GM12891 (cell line): ENCODE data around the gene RIIAD1.

Experiments used
- DNase-seq: peaks from one replicate; pipeline ENCODE4 v3.0.0; 2011; ENCODE audit warnings: low spot score; ENCODE audit not compliant: insufficient read length
- FAIRE-seq: peaks from 2 replicates; lab custom pipeline; 2011; peaks lifted over from hg19 to GRCh38; lab: Jason Lieb, UNC
- PAX5 ChIP-seq: IDR thresholded peaks from 2 replicates; pipeline ENCODE4 v1.6.1; 2011; ENCODE audit warnings: low read length, moderate library complexity, mild to moderate bottlenecking; ENCODE audit not compliant: insufficient read depth, severe bottlenecking
- POLR2A ChIP-seq: IDR thresholded peaks from 2 replicates; pipeline ENCODE4 v1.6.1; 2011; ENCODE audit warnings: low read depth, low read length, control low read depth
- POLR2AphosphoS5 ChIP-seq: IDR thresholded peaks from 2 replicates; pipeline ENCODE4 v1.6.1; 2011; ENCODE audit warnings: low read depth, low read length, control low read depth
- POU2F2 ChIP-seq: IDR thresholded peaks from 2 replicates; pipeline ENCODE4 v1.6.1; 2011; ENCODE audit warnings: low read depth, mild to moderate bottlenecking, control low read depth, low read length, moderate library complexity
- SPI1 ChIP-seq: IDR thresholded peaks from 2 replicates; pipeline ENCODE4 v1.6.1; 2011; ENCODE audit warnings: low read depth, low read length, control low read depth
- TAF1 ChIP-seq: IDR thresholded peaks from 2 replicates; pipeline ENCODE4 v1.6.1; 2011; ENCODE audit warnings: low read depth, low read length, control low read depth

The RIIAD1 gene

DNA sequence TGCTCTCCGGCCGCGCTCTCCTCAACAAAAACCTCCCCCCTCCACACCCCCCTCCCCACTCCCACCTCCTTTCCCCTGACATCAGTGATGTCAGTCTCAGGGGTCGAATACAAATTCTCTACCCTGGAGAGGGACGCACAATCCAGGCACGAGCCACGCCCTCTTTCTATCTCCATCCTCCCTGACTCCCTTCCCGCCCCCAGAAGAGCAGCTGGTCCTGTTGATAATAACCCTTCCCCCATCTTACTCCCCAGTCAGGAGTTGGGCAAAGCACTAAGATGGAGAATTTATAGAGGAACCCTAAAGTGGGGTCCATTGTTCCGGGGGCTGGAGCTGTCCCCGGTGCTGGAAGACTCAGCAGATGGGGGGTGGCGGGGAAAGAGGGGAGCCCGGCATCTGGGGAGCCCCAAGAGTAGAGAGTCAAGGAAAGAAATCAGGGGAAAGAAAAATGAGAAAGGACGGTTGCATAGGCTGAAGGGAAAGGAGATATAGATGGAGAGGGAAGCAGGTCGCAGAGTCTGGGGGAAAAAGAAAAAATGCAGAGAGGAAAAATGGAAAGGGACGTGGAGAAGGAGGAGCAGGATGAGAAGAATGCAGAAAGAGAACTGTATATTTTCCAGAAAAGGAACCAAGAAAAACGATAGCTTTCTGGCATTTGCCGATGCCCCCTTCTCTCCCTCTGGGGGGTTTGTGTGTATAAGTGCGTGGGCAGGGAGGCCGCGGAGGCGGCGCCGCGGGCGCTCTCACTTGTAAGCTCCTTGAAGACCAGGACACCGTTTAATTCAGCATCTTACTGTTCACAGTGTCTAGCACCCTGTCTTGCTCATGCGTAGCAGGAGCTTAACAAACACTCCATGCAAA lies 4.3 kb upstream of the RIIAD1 start, which contains the start of gene CELF3:
TSS of gene CELF3 (minus strand) at position 33 of the 861 bp plus-strand sequence. CDS start 783 bp downstream, outside the sequence.
- FAIRE-seq (no peak), DNase-seq (no peak)

DNA sequence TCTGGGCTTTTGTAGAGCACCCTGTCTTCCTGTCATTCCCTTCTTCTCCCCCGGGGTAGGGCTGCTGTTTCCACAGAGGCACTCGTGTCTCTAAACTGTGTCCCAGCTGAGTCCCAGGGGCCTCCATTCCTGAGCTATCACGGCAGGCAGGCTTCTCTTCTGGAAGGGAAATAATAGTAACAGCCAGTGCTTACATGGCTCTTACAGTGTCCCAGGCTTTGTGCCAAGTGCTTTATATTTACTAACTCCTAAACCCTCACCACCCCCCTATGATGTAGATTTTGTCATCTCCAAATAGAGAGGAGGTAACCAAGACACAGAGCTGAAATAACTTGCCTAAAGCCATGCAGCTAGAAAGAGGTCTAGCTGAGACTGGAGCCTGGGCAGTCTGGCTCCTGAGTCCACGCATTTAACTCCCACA lies 3.3 kb upstream of the RIIAD1 start:
- DNase-seq (no peak), FAIRE-seq (no peak)
- no peak for TF ChIP-seq POLR2A
- no peak for TF ChIP-seq PAX5
- TF ChIP-seq POU2F2, result no peak
- TF ChIP-seq POLR2AphosphoS5, result no peak
- TF ChIP-seq SPI1, result no peak
- TF ChIP-seq TAF1, result no peak

More for the DNA sequence above, 4.3 kb upstream of the RIIAD1 start, which contains the start of gene CELF3:
- TF ChIP-seq POLR2A (no peak), SPI1 (no peak), TAF1 (no peak), POU2F2 (no peak)

DNA sequence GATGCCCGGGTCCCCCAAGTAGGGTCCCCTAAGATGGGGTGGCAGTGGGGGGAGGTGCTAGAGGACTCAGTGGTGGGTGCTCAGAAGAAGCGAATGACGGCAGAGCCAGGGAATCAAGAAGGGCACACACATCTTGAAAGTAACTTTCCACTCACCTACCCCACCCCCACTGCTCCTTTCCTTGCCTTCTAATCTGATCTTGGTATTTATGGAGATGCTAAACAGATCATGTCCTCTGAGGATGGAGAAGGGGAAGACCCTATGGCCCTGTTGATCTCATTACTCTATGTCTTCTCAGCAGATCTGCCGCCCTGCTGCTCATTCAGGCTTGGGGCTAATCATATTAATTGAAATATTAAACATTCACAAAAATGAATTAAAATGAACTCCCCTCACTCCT lies 2.7 kb upstream of the RIIAD1 start:
- no peak for FAIRE-seq
- TF ChIP-seq TAF1, result no peak
- no peak for TF ChIP-seq POU2F2
- TF ChIP-seq PAX5, result no peak
- no peak for TF ChIP-seq SPI1
- TF ChIP-seq POLR2AphosphoS5, result no peak
- no peak for TF ChIP-seq POLR2A
- DNase-seq, result no peak

- no peak for FAIRE-seq
- no peak for DNase-seq
- TF ChIP-seq PAX5, result no peak
- no peak for TF ChIP-seq TAF1
- TF ChIP-seq POLR2A, result no peak
- no peak for TF ChIP-seq SPI1
- TF ChIP-seq POLR2AphosphoS5, result no peak
- no peak for TF ChIP-seq POU2F2
Observed at GRCh38 chr1:151720125-151720524, 1.2 kb upstream of the RIIAD1 start.

DNA sequence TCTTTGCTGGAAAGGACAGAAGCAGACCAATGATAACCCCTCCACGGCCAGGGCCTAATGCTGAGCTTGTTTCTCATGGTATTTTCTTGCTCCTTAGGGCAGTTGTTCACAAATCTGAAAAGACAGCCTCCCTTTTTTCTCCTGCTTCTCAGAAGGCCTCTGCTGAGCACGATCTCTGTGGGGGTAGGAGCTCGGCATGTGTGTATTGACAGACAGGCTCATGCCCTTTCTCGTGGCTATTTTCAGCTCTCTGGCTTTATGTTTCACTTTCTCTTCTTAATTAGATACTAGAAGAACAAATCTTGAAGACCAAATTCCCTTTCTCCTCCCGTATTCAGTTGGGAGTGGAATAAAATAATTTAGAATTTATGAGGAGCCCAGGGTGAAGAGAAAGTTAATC lies 768 bp upstream of the RIIAD1 start:
- TF ChIP-seq POLR2A (no peak), PAX5 (no peak), POLR2AphosphoS5 (no peak), POU2F2 (no peak)
- no peak for FAIRE-seq
- peak; percentile 62 for DNase-seq

DNA sequence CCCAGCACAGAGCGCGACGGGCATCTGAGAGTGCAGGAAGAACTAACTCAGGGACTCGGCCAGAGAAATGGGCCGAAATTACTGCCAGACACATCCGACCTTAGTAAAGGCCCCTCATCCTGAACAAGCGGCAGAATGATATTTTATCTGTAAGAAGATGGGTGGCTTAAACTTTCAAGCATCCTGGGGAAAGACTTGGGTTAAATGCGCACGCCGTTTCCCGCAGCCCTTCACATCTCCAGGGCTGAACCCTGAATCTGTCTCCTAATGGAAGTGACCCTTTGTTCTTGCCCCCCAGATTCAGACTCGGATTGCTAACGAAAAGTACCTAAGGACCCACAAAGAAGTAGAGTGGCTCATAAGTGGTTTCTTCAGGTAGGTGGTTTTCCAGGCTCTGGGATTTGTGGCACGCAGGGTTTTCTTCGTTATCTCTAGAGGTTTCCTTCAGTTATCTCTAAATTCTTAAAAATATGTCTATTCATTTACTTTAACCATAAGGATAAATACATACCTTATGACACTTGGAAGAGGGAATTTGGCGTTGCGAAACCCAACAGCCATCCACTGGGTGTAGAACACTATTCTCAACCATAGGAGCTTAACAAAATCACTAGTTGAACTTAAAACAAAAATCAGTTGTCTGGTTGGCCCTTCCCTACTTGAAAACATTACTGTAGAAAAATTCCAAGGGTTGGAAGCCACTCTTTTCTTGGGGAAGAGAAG lies 627 bp downstream of the RIIAD1 start:
- TF ChIP-seq POLR2AphosphoS5 (no peak), POLR2A (no peak), POU2F2 (no peak), TAF1 (no peak), SPI1 (no peak), PAX5 (no peak)
- no peak for DNase-seq
- peak; percentile 13 for FAIRE-seq

DNA sequence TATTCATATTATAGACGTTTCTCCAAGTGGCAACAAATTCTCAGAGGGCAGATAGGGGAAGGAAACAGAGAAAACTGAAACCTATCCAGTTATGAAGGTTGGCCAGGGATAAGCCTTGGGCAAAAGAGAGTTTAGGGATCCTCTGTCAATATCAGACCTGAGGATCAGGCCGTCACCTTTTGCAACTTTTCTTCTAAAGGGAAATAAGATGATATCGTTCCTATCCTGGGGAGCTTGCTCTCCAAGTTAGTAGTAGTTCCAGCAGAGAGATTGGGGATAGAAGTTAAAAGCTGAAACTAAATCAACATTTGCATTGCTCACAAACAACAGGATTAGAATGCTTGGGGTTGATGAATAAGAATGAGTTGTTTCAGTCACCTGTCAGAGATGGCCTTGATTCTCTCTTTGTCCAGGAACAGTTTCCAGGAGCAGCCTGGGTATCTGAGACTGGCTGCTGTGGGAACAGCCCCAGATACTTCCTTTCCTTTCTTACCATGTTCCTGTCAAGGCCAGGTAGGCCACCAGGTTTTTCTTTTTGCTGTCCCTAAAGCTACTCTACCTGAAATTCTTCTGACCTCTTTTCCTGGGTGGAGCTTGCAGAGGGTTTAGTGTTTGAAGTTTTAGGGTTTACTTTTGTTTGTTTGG lies 2.5 kb downstream of the RIIAD1 start:
- TF ChIP-seq POLR2A (no peak), PAX5 (no peak), POU2F2 (no peak), SPI1 (no peak), TAF1 (no peak), POLR2AphosphoS5 (no peak)
- DNase-seq (no peak), FAIRE-seq (no peak)

DNA sequence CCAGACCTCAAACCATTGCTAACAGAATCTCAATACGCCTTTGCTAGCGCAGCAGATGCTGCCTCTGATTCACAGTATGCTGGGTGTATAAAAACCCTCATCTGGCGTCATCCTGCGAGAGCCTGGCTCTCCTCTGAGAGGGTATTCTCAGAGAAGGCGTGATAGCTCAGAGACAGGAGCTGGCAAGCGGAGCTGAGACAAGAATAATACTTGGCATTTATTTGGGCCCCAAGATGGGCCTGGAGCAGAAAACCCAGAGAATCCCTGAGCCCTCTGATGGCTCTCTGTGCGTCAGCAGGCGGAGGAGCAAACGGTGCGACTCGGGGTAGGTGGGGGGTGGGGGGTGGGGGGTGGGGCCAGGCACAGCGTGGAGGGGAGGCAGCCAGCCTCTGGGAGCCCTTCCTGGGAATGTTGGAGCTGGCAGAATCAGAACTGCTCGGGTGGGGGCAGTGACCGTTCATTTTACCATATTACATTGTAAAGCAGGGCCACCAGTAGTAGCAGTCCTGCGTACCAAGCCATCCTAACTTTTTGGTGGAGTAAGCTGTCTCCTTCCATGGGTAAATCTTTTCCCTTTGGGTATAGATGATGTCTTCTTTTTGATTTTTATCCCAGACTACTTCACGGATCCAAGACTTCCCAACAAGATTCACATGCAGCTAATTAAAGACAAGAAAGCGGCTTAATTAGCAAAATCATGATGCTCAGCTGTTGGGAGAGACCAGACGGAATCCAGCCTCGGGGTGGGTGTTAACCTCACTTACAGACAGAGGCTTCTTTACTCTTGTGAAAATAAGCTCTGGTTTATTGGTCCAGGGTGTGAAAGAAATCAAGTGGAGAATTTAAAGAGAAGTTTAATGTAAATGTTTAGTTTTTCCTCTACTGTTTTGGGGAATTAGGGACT lies 7.1 kb downstream of the RIIAD1 start:
- FAIRE-seq, result no peak
- no peak for TF ChIP-seq PAX5
- TF ChIP-seq POU2F2, result no peak
- no peak for TF ChIP-seq POLR2A
- TF ChIP-seq TAF1, result no peak
- no peak for TF ChIP-seq SPI1
- no peak for TF ChIP-seq POLR2AphosphoS5
- DNase-seq, result no peak
